GM18526 (cell line): ENCODE data around the gene PARVB.

Experiments used
- POLR2A ChIP-seq: IDR thresholded peaks from 3 replicates; pipeline ENCODE4 v1.6.1; 2011; ENCODE audit not compliant: insufficient read length; ENCODE audit errors: extremely low read depth

PARVB gene

GRCh38 chr22:44012591-44012990, 11.5 kb upstream of the PARVB start:
- TF ChIP-seq POLR2A: no peak

GRCh38 chr22:44014241-44014640, 9.9 kb upstream of the PARVB start:
- no peak for TF ChIP-seq POLR2A

- no peak for TF ChIP-seq POLR2A
Observed at GRCh38 chr22:44018594-44018993, 5.5 kb upstream of the PARVB start.

- TF ChIP-seq POLR2A: no peak
Observed at GRCh38 chr22:44019416-44019815, 4.7 kb upstream of the PARVB start.

- TF ChIP-seq POLR2A: no peak
Observed at GRCh38 chr22:44019846-44020245, 4.3 kb upstream of the PARVB start.

GRCh38 chr22:44020981-44021380, 3.1 kb upstream of the PARVB start:
- no peak for TF ChIP-seq POLR2A

- peak; percentile 53 for TF ChIP-seq POLR2A
Observed at GRCh38 chr22:44023404-44024287, 456 bp upstream of the PARVB start.

- TF ChIP-seq POLR2A: no peak
Observed at GRCh38 chr22:44025171-44026065, 1.3 kb downstream of the PARVB start.

GRCh38 chr22:44026066-44026629, 2.0 kb downstream of the PARVB start:
- no peak for TF ChIP-seq POLR2A

GRCh38 chr22:44026630-44027511, 2.8 kb downstream of the PARVB start:
- TF ChIP-seq POLR2A: peak; percentile 55

- TF ChIP-seq POLR2A: no peak
Observed at GRCh38 chr22:44028091-44028490, 4.0 kb downstream of the PARVB start.

GRCh38 chr22:44029069-44029468, 5.0 kb downstream of the PARVB start:
- no peak for TF ChIP-seq POLR2A

GRCh38 chr22:44030051-44030701, 6.1 kb downstream of the PARVB start:
- no peak for TF ChIP-seq POLR2A

GRCh38 chr22:44030702-44031082, 6.6 kb downstream of the PARVB start:
- TF ChIP-seq POLR2A: no peak
